Bronchial epithelial cell (primary cell): ENCODE results near the gene C1QB. TPM values are rescaled to one million over a fixed set of nuclear protein-coding genes. Genes with fewer than 3 reads are reported as not detected.
"Not testable (repeated sequence)": the region's sequence is repeated elsewhere in the genome, so short reads cannot be mapped to it uniquely, and the experiment has no call there.

ENCODE experiments used
- DNase-seq: peaks from one replicate; pipeline ENCODE4 v3.0.0-alpha.2; 2010; ENCODE audit warnings: low read depth
- FAIRE-seq: peaks from 2 replicates; lab custom pipeline; 2011; peaks lifted over from hg19 to GRCh38; lab: Jason Lieb, UNC
- H3K27me3 ChIP-seq: 2 replicates; pipeline ENCODE4 v1.5.1; 2011; ENCODE audit warnings: low read length; ENCODE audit not compliant: control insufficient read depth, insufficient read depth
- H3K36me3 ChIP-seq: 2 replicates; pipeline ENCODE4 v1.5.1; 2011; ENCODE audit warnings: low read length; ENCODE audit not compliant: control insufficient read depth, insufficient read depth
- H3K4me3 ChIP-seq: 2 replicates; pipeline ENCODE4 v1.5.1; 2011; ENCODE audit warnings: mild to moderate bottlenecking, low read depth, low read length, control low read depth
- CTCF ChIP-seq: IDR thresholded peaks from 2 replicates; pipeline ENCODE4 v1.5.1; 2011; ENCODE audit warnings: mild to moderate bottlenecking, moderate library complexity, low read length, control low read depth, inconsistent platforms; ENCODE audit not compliant: insufficient read depth, severe bottlenecking
- total RNA-seq: library from RNA; depleted of rRNA; stranded (reverse); fragments of >200 nt; gene quantifications from 2 replicates; pipeline ENCODE4 v1.2.1, GENCODE V29; 2014

Gene C1QB
- total RNA-seq, 1 donor from 2014 or later, result not detected

GRCh38 chr1:22697980-22698379 lies 44.9 kb downstream of the C1QB start:
- Histone ChIP-seq H3K36me3 (no peaks in the 10 kb centered on the region), H3K27me3 (no peaks in the 10 kb centered on the region), H3K4me3 (no peak overlapping the region)
- FAIRE-seq (no peak), DNase-seq (no peak)
- no peak for TF ChIP-seq CTCF

- no peak overlapping the region for H3K4me3 ChIP-seq
- DNase-seq (no peak), FAIRE-seq (no peak)
- no peaks in the 10 kb centered on the region for H3K27me3 ChIP-seq
- no peak for TF ChIP-seq CTCF
- no peaks in the 10 kb centered on the region for H3K36me3 ChIP-seq
Observed at GRCh38 chr1:22699681-22700520, 46.9 kb downstream of the C1QB start.

- DNase-seq (no peak), FAIRE-seq (no peak)
- Histone ChIP-seq H3K36me3 (no peaks in the 10 kb centered on the region), H3K27me3 (no peaks in the 10 kb centered on the region), H3K4me3 (no peak overlapping the region)
- no peak for TF ChIP-seq CTCF
Observed at GRCh38 chr1:22702296-22703085, 49.5 kb downstream of the C1QB start.

GRCh38 chr1:22704440-22705067 lies 51.5 kb downstream of the C1QB start:
- Histone ChIP-seq H3K4me3 (no peak overlapping the region), H3K27me3 (no peaks in the 10 kb centered on the region), H3K36me3 (no peaks in the 10 kb centered on the region)
- DNase-seq (peak; percentile 75), FAIRE-seq (peak; percentile 32)
- TF ChIP-seq CTCF, result peak; percentile 92

GRCh38 chr1:22705586-22705985 lies 52.5 kb downstream of the C1QB start:
- FAIRE-seq, result no peak
- no peaks in the 10 kb centered on the region for H3K27me3 ChIP-seq

GRCh38 chr1:22706100-22706499 lies 53.1 kb downstream of the C1QB start:
- H3K36me3 ChIP-seq, DNase-seq, H3K27me3 ChIP-seq, FAIRE-seq, H3K4me3 ChIP-seq: not testable (repeated sequence)

More at GRCh38 chr1:22705586-22705985, 52.5 kb downstream of the C1QB start:
- Histone ChIP-seq H3K4me3 (no peak overlapping the region), H3K36me3 (no peaks in the 10 kb centered on the region)
- no peak for DNase-seq
- no peak for TF ChIP-seq CTCF
